Gastroesophageal sphincter (tissue), 3 donors: ENCODE data around the gene TSPAN17.

Source experiments
- POLR2A ChIP-seq, 2 donors: fragments of 450-650 bp; IDR thresholded peaks; one replicate each; pipeline ENCODE4 v1.6.1; 2017; ENCODE audit warnings: antibody characterized with exemption in 2 of 2, mild to moderate bottlenecking in 2 of 2, moderate library complexity in 1 of 2
- POLR2AphosphoS5 ChIP-seq: sonication (generic); formaldehyde crosslinking; IDR thresholded peaks from one replicate; pipeline ENCODE4 v1.6.1; 2017; ENCODE audit warnings: antibody characterized with exemption
- TF ChIP-seq, protein P1 (sequence below), 4 experiments: fragments of 200-600 bp in 2 of 4; fragments of 450-650 bp in 2 of 4; sonication (generic) in 1 of 4; IDR thresholded peaks; one replicate each; pipeline ENCODE4 v1.5.1; 2017 to 2019; ENCODE audit warnings: antibody characterized with exemption in 4 of 4, mild to moderate bottlenecking in 2 of 4, moderate library complexity in 2 of 4

DNA sequence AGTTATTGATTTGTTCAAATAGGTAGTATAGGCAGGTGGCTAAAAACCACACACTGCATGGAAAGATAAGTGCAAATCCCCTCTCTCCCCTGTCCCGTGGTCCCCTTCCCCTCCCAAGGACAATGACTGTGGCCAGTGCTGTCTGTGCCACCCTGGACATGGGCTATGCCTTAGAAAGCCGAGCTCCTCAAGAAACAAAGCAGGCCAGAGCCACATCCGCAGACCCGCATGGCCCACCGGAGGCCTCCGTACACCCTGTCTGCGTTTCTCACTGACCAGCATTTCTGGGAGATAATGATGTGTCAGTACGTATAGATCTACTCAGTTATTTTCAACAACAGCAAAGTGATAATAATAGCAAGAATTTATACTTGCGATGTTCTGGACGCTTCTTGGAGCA, 16.3 kb downstream of the TSPAN17 start:
- TF ChIP-seq, protein P1, sequence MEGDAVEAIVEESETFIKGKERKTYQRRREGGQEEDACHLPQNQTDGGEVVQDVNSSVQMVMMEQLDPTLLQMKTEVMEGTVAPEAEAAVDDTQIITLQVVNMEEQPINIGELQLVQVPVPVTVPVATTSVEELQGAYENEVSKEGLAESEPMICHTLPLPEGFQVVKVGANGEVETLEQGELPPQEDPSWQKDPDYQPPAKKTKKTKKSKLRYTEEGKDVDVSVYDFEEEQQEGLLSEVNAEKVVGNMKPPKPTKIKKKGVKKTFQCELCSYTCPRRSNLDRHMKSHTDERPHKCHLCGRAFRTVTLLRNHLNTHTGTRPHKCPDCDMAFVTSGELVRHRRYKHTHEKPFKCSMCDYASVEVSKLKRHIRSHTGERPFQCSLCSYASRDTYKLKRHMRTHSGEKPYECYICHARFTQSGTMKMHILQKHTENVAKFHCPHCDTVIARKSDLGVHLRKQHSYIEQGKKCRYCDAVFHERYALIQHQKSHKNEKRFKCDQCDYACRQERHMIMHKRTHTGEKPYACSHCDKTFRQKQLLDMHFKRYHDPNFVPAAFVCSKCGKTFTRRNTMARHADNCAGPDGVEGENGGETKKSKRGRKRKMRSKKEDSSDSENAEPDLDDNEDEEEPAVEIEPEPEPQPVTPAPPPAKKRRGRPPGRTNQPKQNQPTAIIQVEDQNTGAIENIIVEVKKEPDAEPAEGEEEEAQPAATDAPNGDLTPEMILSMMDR (IDR thresholded peaks at IDR 0.05), result no peak
- TF ChIP-seq POLR2A (IDR thresholded peaks at IDR 0.05) (no peak), POLR2AphosphoS5 (no peak)
